Stomach smooth muscle (tissue), 2 donors: ENCODE results near the gene NHLRC2.

Experiments
- H3K27ac ChIP-seq: one replicate; pipeline ENCODE4 v1.7.0; 2013; ENCODE audit warnings: mild to moderate bottlenecking, low read length, inconsistent platforms
- H3K27me3 ChIP-seq, 2 donors: one replicate each; pipeline ENCODE4 v1.7.0; 2013; ENCODE audit warnings: low read length in 2 of 2; ENCODE audit not compliant: insufficient read depth in 2 of 2, control insufficient read depth in 1 of 2
- H3K36me3 ChIP-seq, 2 donors: one replicate each; pipeline ENCODE4 v1.7.0; 2013; ENCODE audit warnings: low read length in 2 of 2; ENCODE audit not compliant: control insufficient read depth in 2 of 2, insufficient read depth in 2 of 2
- H3K4me1 ChIP-seq: one replicate; pipeline ENCODE4 v1.7.0; 2013; ENCODE audit warnings: low read length; ENCODE audit not compliant: control insufficient read depth, insufficient read depth
- H3K4me3 ChIP-seq, 2 donors: one replicate each; pipeline ENCODE4 v1.7.0; 2013; ENCODE audit warnings: low read length in 2 of 2
- H3K9ac ChIP-seq, 2 donors: one replicate each; pipeline ENCODE4 v1.7.0; 2013; ENCODE audit warnings: low read length in 2 of 2, mild to moderate bottlenecking in 1 of 2
- H3K9me3 ChIP-seq, 2 donors: one replicate each; pipeline ENCODE4 v1.7.0; 2013; ENCODE audit warnings: low read length in 2 of 2; ENCODE audit not compliant: control insufficient read depth in 2 of 2
- donor health status: healthy.
- donor health status: Pancreatic carcinoma.

The NHLRC2 gene

GRCh38 chr10:113907166-113907565 lies 52.7 kb downstream of the NHLRC2 start:
- H3K27me3 ChIP-seq: no peaks in the 10 kb centered on the region
- no peak overlapping the region for H3K4me3 ChIP-seq
- no peaks in the 10 kb centered on the region for H3K4me1 ChIP-seq
- no peak overlapping the region for H3K9ac ChIP-seq
- peaks cover 9 to 29% of the 10 kb centered on the region in 2 donors for H3K36me3 ChIP-seq
- H3K9me3 ChIP-seq: no peaks in the 10 kb centered on the region
- no peak overlapping the region for H3K27ac ChIP-seq

DNA sequence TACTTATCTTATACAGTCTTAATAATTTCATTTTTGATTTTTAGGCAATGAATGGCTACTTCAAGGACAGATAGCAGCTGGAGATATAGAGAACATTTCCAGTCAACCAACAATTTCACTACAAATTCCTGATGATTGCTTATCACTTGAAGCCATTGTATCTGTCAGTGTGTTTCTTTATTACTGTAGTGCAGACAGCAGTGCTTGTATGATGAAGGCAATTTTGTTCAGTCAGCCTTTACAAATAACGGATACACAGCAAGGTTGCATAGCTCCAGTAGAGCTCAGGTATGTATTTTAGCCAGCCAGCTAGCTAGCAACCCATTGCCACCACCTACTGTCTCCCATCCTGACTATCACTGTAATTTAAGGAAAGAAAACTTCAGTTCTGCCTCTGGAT lies 53.8 kb downstream of the NHLRC2 start:
- H3K4me1 ChIP-seq: no peaks in the 10 kb centered on the region
- no peaks in the 10 kb centered on the region for H3K9me3 ChIP-seq
- no peaks in the 10 kb centered on the region for H3K27me3 ChIP-seq
- no peak overlapping the region for H3K27ac ChIP-seq
- H3K4me3 ChIP-seq: no peak overlapping the region
- H3K36me3 ChIP-seq: peaks cover 6 to 26% of the 10 kb centered on the region in 2 donors
- no peak overlapping the region for H3K9ac ChIP-seq

- no peak overlapping the region for H3K9ac ChIP-seq
- peaks cover 2 to 9% of the 10 kb centered on the region in 2 donors for H3K36me3 ChIP-seq
- H3K4me1 ChIP-seq: no peaks in the 10 kb centered on the region
- H3K9me3 ChIP-seq: no peaks in the 10 kb centered on the region
- H3K27me3 ChIP-seq: no peaks in the 10 kb centered on the region
- H3K27ac ChIP-seq: no peak overlapping the region
- no peak overlapping the region for H3K4me3 ChIP-seq
Observed at GRCh38 chr10:113911113-113911512, 56.7 kb downstream of the NHLRC2 start.

DNA sequence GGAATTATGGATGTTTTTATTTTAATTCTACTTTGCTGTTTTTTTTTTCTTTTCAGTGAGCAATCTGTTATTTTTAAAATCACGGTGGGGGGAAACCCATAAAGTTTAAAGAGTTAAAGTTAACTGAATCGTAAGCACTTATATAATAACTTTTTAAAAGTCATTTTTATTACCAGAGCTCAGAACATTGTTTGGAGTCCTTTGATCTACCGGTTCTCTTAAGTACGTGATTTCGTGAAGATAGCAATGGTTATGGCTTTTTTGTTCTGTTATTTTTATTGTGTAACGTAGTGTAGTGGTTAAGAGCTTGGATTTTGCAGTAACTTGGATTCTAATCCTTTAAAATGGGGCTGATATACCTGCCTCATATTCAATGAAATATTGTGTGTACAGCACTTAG lies 57.4 kb downstream of the NHLRC2 start:
- no peaks in the 10 kb centered on the region for H3K4me1 ChIP-seq
- peaks cover 2 to 9% of the 10 kb centered on the region in 2 donors for H3K36me3 ChIP-seq
- no peaks in the 10 kb centered on the region for H3K27me3 ChIP-seq
- H3K9ac ChIP-seq: no peak overlapping the region
- H3K9me3 ChIP-seq: no peaks in the 10 kb centered on the region
- H3K4me3 ChIP-seq: no peak overlapping the region
- H3K27ac ChIP-seq: no peak overlapping the region

- Histone ChIP-seq H3K4me3 (no peak overlapping the region), H3K27ac (no peak overlapping the region), H3K4me1 (no peaks in the 10 kb centered on the region), H3K36me3 (peaks cover 2 to 4% of the 10 kb centered on the region in 2 donors), H3K27me3 (no peaks in the 10 kb centered on the region), H3K9ac (no peak overlapping the region), H3K9me3 (no peaks in the 10 kb centered on the region)
Observed at GRCh38 chr10:113912582-113912981, 58.1 kb downstream of the NHLRC2 start.

DNA sequence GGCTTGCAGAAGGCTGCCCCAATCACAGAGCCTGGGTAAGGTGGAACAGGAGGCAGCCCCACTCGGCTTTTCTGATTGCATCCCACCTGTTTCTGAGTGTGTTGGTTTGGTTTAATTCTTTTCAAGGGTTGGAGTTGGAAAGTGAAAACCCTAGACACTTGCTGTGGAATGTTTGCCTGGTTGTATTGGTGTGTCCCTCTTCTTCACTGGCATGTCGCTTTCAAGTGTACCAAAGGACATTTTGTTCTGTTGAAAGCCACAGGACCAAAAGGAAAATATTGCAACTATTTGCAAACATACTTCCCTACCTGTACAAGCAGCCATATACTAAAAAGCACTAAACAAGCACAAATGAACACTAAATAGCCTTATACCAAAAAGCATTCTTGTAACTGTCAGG lies 60.5 kb downstream of the NHLRC2 start:
- no peak overlapping the region for H3K27ac ChIP-seq

DNA sequence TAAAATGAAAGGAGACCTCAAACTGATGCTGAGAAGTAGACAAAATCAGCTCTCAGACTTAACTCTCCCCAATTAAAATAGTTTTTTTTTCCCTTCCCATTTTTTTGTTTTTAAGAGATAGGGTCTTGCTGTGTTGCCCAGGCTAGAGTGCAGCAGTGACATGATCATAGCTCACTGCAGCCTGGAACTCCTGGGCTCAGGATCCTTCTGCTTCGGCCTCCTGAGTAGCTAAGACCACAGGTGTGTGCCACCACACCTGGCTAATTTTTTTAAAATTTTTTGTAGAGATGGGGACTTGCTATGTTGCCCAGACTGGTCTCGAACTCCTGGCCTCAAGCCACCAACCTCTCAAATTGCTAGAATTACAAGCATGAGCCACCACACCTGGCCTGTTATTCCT lies 61.1 kb downstream of the NHLRC2 start:
- Histone ChIP-seq H3K9ac (no peak overlapping the region), H3K27ac (no peak overlapping the region), H3K4me3 (no peak overlapping the region), H3K4me1 (no peaks in the 10 kb centered on the region), H3K9me3 (no peaks in the 10 kb centered on the region), H3K36me3 (peaks cover 0 to 3% of the 10 kb centered on the region in 2 donors), H3K27me3 (no peaks in the 10 kb centered on the region)

More for the DNA sequence above, 60.5 kb downstream of the NHLRC2 start:
- peaks cover 0 to 3% of the 10 kb centered on the region in 2 donors for H3K36me3 ChIP-seq
- H3K4me1 ChIP-seq: no peaks in the 10 kb centered on the region
- no peaks in the 10 kb centered on the region for H3K27me3 ChIP-seq
- H3K4me3 ChIP-seq: no peak overlapping the region
- no peaks in the 10 kb centered on the region for H3K9me3 ChIP-seq
- H3K9ac ChIP-seq: no peak overlapping the region

GRCh38 chr10:113916053-113916452 lies 61.6 kb downstream of the NHLRC2 start:
- no peaks in the 10 kb centered on the region for H3K27me3 ChIP-seq
- H3K4me3 ChIP-seq: no peak overlapping the region
- no peak overlapping the region for H3K9ac ChIP-seq
- H3K9me3 ChIP-seq: no peaks in the 10 kb centered on the region
- no peak overlapping the region for H3K27ac ChIP-seq
- H3K4me1 ChIP-seq: no peaks in the 10 kb centered on the region
- H3K36me3 ChIP-seq: peaks cover 0 to 3% of the 10 kb centered on the region in 2 donors

GRCh38 chr10:113917636-113918035 lies 63.2 kb downstream of the NHLRC2 start:
- Histone ChIP-seq H3K4me3 (no peak overlapping the region), H3K27ac (no peak overlapping the region), H3K9me3 (no peaks in the 10 kb centered on the region), H3K4me1 (no peaks in the 10 kb centered on the region), H3K27me3 (no peaks in the 10 kb centered on the region), H3K36me3 (peaks cover 0 to 3% of the 10 kb centered on the region in 2 donors), H3K9ac (no peak overlapping the region)

DNA sequence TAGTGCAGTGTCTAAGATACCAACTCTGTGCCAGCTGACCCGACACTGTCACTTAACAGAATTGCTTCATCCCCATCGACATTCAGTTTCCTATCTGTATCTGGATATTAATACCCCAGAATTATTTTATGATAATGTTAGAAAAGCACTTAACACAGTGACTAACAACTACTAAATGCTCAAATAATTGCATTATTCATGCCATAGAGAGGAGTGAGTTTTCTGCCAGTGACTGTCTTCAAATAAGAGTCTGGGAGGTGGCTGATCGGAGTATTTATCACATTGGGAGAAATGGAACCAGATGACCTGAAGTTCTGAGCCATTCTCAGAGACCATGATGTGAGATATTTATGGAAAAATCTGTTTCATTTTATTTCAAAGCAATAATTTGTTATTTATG lies 65.7 kb downstream of the NHLRC2 start:
- Histone ChIP-seq H3K27ac (no peak overlapping the region), H3K9me3 (peaks cover 0 to 5% of the 10 kb centered on the region in 2 donors), H3K4me3 (no peak overlapping the region), H3K36me3 (peaks cover 0 to 3% of the 10 kb centered on the region in 2 donors), H3K27me3 (no peaks in the 10 kb centered on the region), H3K4me1 (no peaks in the 10 kb centered on the region), H3K9ac (no peak overlapping the region)

DNA sequence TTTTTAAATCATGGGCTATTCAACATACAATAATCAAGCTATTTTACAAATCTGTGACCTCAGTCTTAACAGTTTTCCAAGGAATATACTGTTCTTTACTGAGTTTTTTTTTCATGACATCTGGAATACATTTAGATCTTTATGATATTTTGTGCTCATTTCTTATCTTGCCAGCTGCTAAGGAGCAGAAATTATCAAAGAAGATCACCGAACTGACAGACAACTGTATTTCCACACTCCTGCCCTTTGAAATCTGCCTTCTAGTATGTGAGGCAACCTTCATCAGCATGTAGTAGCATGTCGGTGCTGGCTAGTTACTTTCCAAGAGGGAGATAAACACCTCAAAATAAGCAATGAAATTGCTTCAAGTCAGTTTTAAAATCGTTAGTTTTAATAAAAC lies 66.4 kb downstream of the NHLRC2 start:
- no peaks in the 10 kb centered on the region for H3K27me3 ChIP-seq
- peaks cover 0 to 3% of the 10 kb centered on the region in 2 donors for H3K36me3 ChIP-seq
- H3K4me3 ChIP-seq: no peak overlapping the region
- no peaks in the 10 kb centered on the region for H3K4me1 ChIP-seq
- no peak overlapping the region for H3K27ac ChIP-seq
- H3K9me3 ChIP-seq: peaks cover 0 to 5% of the 10 kb centered on the region in 2 donors
- no peak overlapping the region for H3K9ac ChIP-seq
